Activated CD4-positive, alpha-beta T cell treated with anti-CD3 and anti-CD28 coated beads, Interleukin-2, amount 50 U/mL, for 48 hours (primary cell): ENCODE measurements around the gene TUBB8.
"Not testable (repeated sequence)": the region's sequence is repeated elsewhere in the genome, so short reads cannot be mapped to it uniquely, and the experiment has no call there.

Experiments
- DNase-seq, 2 experiments: peaks; one replicate each; pipeline ENCODE4 v3.0.0-alpha.2; 2020

The TUBB8 gene

GRCh38 chr10:48996-49395 lies at the start of gene TUBB8:
Gene TUBB8, minus strand, starts transcription at chr10:49296. Its CDS starts 58 bp downstream, at chr10:49238.
- DNase-seq = no peak

DNA sequence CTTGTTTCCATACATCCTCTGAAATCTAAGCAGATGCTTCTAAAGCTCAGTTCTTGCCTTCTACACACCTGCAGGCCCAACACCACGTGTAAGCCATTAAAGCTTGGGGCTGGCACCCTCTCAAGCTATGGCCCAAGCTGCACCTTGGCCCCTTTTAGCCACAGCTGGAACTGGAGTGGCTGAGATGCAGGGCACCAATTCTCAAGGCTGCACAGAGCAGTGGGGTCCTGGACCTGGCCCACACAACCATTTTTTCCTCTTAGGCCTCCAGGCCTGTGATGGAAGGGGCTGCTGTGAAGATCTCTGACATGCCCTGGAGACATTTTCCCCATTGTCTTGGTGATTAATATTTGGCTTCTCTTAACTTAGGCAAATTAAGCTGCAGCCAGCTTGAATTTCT lies 47.4 kb upstream of the TUBB8 start:
- no peak for DNase-seq

DNA sequence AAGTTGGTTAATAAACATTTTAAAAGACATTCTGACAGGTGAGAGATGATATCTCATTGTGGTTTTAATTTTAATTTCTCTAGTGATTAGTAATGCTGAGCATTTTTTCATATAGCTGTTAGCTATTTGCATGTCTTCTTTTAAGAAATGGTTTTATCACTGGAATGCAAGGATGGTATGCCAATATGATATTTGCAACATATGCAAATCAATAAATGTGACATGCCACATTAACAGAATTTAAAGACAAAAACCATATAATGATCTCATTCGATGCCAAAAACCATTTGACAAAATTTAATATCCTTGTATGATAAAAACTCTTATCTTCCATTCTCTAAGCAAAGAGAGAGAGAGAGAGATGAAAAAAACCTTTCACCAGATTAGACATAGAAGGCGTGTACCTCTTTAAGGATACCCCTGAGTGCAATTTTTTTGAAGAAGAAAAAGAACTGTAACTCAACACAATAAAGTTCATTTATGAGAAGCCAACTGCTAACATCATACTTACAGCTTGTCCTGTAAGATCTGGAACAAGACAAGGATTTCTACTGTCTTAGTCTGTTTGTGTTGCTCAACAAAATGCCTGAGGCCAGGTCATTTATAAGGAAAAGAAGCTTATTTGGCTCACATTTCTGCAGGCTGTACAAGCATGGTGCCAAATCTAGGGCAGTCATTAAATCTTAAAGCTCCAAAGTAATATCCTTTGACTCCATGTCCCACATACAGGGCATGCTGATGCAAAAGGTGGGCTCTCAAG lies 46.4 kb upstream of the TUBB8 start:
- no peak for DNase-seq

GRCh38 chr10:94613-95012 lies 45.5 kb upstream of the TUBB8 start:
- DNase-seq = no peak

DNA sequence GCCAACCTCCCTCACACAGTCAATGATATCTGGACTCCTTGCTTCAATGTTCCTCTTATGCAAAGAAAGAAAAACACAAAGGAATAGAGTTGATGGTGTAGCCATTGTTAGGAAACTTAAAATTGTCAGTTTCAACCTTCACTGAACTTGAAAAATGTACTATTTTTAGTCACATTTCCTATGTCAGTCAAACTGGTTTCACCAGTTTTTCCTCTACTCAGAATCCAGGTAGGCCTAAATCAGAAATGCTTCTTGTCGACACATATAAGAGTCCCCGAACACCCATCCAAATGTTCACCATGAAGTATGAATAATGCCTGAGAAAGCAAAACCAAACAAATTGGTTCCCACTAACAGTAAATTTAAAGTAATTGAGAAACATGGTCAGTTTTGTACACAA lies 43.8 kb upstream of the TUBB8 start:
- no peak for DNase-seq

DNA sequence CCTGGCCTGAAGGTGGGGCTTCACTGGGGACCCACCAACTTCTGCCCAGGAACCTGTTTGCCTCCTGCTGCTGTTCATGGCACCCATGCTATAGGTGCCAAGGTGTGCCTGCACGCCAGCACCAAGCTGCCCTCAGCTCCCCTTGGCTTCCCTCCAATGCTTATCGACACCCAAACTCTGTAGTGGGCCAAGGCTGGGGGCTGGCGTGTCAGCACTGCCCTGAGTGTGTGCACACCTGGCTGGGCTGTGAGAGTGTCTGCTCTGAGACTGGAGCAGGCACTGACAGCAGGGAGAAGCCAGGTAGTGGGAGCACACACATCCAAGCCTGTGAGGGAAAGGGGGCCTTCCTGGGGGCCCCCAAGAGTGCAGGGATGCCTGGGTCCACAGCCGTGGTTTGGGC lies 43.1 kb upstream of the TUBB8 start:
- no peak for DNase-seq

DNA sequence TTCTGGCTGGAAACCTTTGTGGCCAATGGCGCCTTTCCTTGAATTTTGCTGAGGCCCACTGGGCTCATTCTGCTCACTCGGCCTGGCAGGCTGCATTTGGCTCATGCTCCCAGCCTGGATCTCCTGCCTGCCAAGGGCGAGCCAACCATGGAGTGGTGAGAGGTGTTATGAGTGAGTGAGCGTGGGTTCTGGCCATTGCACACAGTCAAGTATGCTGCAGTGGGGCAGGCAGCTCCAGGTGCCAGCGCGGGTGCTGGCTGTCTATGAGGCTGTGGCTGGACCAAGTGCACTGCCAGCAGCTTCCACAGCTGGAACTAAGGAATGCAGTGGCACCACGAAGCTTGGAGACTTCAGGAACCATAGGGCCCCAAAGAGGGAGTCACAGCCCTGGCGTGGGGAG lies 42.2 kb upstream of the TUBB8 start:
- DNase-seq = no peak

DNA sequence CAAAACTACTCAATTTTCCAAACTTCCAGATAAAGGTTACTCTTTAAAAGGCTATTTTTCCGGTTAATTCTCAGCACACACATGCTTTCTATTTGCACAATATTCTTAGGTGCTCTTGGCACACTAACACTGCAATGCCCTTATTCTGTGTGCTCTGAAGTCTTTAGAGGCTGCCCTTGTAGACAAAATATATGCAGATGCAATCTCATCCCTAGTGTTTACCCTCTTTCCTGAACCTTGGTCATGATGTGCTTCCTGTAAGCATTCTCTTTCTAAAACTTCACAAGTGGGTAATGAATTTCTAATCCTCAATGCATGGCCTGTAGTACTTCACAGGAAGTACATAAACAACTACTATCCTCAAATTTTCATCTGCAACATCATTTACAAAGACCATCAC lies 41.1 kb upstream of the TUBB8 start:
- no peak for DNase-seq

DNA sequence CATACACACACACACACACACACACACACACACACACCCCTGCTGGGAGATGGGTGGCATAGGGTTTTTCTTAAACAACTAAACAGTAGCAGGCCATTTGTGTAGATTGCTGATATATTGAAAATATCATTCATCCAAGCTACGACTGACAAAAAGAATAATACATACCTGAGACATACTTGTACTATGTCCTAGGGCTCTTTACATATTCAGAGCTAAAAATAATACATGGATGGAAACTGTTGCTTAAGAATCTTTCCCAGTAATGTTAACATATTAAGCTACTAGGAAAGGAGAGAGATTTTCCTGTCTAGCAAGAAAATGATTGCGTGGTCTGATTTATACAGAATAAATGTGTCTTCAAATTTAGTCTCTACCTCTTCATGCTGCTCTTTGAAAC lies 40.2 kb upstream of the TUBB8 start:
- no peak for DNase-seq

DNA sequence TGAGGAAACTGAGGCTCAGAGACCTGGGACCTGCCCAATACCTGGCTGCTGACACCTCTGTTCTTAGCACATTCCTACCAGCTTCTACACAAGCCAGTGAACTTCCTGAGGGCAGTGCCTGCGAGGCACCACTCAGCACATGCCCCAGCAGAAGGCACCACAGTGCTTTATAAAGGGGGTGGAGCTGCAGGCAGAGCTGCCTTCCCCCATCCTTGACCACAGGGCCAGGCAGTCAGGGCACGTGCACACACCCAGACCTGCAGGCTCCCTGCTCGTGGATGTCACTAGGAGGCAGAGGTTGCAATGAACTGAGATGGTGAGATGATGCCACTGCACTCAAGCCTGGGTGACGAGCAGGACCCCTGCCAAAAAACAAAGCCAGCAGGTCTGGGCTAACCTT lies 39.2 kb upstream of the TUBB8 start:
- no peak for DNase-seq

- DNase-seq = no peak
Measured at GRCh38 chr10:87177-88080, 38.3 kb upstream of the TUBB8 start.

- no peak for DNase-seq
Measured at GRCh38 chr10:86031-86430, 36.9 kb upstream of the TUBB8 start.

- no peak for DNase-seq
Measured at GRCh38 chr10:85044-85443, 35.9 kb upstream of the TUBB8 start.

- no peak for DNase-seq
Measured at GRCh38 chr10:83930-84530, 34.9 kb upstream of the TUBB8 start.

DNA sequence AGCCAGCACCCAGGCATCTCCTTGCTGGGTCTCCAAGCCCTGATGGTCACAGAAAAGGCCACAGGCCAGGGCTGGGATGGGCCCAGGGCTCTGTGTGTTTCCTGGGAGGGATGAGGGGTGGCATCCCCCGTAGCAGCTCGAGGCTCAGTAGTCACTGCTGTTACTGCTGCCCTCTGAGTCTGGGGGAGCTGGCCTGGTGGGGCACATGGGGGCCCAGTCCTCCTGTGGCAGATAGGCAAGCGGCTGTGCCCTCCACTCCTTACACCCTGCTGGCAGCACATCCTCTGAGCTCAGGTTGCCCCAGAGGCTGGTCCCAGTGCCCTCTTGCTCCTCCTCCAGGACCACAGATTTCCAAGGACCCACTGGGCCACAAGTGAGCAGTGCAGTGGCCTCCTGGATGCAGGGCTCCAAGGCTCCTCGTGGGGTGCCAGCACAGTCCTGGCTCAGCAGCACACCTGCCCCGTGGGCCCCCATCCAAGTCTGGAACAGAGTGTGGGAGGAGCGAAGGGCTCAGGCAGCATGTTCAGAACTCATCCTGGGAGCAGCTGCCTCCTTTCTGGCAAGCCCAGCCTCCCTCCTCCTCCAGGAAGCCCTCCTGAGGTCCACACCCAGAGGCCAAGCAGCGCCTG lies 31.5 kb upstream of the TUBB8 start:
- DNase-seq = no peak

- no peak for DNase-seq
Measured at GRCh38 chr10:79532-80215, 30.6 kb upstream of the TUBB8 start.

DNA sequence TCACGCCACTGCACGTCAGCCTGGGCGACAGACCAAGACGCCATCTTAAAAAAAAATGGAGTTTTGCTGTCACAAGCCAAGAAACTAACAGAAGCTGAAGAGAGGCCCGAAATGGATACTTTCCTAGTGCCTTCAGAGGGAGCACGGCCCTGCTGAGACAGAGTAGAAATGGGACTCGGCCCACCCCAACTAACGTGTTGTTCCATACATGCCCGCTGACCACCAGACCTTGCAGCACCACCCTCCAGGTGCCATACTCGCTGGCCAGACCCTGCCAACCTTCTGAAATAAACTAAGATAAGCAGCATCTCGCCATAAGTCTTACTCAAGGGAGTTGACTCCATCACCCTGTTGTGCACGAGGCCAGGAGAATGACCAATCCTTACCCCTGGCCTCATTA lies 29.5 kb upstream of the TUBB8 start:
- DNase-seq = no peak

- not testable (repeated sequence) for DNase-seq
Measured at GRCh38 chr10:74266-74621, 25.1 kb upstream of the TUBB8 start.

GRCh38 chr10:73543-74265 lies 24.6 kb upstream of the TUBB8 start:
- DNase-seq = peak; percentile 52 to 55

- not testable (repeated sequence) for DNase-seq
Measured at GRCh38 chr10:68156-68555, 19.1 kb upstream of the TUBB8 start.

- not testable (repeated sequence) for DNase-seq
Measured at GRCh38 chr10:49926-50325, 830 bp upstream of the TUBB8 start.

DNA sequence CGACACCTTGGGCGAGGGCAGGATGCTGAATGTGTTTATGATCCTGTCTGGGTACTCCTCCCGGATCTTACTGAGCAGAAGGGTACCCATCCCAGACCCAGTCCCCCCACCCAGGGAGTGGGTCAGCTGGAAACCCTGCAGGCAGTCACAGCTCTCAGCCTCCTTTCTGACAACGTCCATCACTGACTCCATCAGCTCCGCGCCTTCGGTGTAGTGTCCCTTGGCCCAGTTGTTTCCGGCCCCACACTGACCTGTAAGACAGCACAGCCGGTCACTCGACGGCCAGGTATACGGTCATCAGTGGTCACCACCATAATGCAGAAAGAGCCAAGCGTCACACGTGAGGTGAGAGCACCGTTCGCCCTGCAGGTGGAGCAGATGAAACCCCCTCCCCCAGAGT lies 1.2 kb downstream of the TUBB8 start:
- not testable (repeated sequence) for DNase-seq
